GM18868 (cell line): Measurements from ENCODE around the gene RIPPLY3.
"Not testable (repeated sequence)": the region's sequence is repeated elsewhere in the genome, so short reads cannot be mapped to it uniquely, and the experiment has no call there.

Experiments
- ATAC-seq: cut with Tn5 transposase; IDR thresholded peaks from one replicate; pipeline ENCODE4 v1.9.1; 2021; ENCODE audit warnings: mild to moderate bottlenecking, moderate library complexity; ENCODE audit not compliant: unreplicated experiment

Gene RIPPLY3

DNA sequence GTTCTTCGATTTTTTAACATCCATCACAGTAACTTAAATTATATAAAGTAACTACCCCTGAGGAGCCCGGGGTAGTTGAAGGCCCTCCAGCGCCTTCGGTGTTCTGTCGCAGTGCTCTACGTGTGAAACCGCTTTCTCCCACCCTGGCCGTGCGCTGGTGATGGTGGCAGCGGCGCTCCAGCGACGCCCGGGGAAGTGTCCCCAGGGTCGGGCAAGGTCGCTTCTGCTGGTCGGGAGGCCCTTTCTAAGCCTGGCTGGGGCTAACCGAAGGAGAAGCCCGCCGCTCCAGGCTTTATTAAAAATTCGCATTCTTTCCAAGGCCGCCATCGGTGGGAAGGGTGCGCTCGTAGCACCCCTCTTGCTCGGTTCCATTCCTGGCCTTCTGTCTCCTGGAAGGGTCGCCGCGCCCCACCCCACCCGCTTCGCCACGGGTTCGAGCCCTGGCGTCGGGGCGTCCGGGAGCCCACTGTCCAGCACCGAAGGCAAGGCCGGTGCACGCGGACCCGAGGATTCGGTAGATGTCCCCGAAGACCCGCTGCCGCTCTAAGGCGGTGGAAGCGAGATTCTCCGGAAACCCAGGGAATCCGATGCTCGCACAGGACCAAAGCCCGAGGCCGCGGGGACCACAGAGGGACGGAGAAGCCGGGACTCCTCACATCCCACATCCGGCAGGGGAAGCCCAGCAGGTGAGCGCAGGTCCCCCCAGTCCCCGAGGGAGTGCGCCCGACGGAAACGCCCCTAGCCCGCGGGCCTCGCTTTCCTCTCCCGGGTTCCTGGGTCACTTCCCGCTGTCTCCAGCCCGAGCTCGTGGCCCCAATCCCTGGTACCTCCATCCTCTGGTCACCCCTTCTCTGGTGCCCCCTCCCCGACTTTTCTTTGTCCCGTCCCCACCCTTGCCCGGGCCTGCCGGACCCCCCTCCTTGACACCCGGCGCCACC, 685 bp upstream of the RIPPLY3 start:
- no peak for ATAC-seq

DNA sequence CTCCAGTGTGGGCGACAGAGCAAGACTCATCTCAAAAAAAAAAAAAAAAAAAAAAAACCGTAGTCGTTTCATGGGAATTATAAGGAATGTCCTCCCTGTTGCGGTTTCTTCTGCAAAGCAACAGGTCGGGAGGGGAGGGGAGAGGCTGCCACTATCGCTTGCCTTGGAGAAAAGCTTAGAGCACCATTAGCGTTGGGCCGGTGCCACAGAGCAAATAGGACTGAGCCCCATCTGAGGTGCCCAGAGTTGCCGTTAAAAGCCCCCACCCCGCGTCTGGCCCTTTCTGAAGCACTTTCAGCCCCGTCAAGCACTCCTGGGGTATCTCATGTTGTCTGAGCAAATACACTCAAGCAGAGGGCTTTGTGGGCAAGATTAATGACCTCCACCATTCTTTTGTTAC, 2.2 kb downstream of the RIPPLY3 start:
- no peak for ATAC-seq

DNA sequence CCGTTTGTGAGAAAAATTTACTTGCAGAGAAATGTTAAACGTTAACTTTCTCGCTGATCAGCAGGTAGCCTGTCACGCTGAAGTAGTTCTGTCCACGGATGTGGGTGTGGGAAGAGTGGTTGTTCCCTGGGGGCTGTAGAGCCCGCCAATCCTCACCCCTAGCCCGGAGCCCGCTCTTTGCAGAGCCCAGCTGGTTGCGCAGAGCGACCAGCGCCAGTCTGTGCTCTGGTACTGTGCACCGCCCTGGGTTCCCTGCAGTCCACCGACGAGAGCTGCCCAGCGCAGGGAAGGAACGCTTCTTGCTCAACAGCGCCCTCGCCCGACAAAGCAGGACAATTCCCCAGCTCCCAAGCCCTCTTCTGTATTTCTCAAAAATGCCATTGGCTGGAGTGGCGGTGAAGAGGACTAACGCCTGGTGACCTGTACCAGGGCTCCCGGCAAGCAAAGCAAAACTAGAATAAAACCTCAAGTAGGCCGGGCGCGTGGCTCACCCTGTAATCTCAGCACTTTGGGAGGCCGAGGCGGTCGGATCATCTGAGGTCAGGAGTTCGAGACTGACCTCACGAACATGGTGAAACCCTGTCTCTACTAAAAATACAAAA, 3.3 kb downstream of the RIPPLY3 start:
- peak; percentile 77 for ATAC-seq

DNA sequence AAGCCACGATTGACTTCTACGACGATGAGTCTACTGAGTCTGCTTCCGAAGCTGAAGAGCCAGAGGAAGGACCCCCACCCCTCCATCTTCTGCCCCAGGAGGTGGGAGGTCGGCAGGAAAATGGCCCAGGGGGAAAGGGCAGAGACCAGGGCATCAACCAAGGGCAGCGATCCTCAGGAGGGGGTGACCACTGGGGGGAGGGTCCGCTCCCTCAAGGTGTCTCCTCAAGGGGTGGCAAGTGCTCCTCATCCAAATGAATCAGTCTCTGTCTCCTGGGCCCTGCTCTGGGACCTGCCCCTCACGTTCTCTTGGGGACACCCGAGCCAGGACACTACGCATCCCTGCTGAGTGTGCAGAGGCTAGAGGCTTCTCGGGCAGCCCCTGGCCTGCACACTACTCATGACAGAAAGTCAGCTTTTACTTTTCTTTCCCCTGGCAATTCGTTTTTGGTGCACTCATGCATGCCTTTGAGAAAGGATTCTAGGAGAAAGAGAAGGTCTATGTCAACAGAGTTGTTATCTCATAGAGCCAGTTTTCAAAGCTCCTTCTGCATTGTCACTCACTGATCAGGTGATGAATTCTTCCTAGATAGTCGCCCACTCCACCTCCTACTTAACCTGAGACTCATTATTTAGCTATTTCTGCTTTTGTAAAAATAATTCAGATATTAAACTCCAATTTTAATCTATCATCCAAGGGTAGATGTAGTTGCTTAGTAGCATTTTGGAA, 11.6 kb downstream of the RIPPLY3 start:
- no peak for ATAC-seq

DNA sequence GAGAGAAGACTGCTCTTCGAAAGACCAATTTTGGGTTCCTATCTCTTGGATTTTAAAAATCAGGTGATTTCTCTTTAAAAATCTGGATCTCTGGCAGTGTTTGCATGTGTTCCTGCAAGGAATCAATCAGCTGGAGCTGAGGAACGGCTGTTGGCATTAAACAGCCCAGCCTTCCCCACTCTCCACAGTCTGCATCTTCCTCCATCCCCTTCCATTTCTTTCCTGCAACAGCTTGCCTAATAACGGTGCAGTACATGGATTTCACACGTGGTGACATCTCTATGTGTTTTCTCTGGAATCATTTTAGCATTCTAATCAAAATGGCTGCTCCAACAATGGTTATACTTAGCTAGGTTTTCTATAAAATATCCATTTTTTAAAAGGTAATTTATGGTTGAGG, 20.0 kb downstream of the RIPPLY3 start:
- ATAC-seq, result no peak

DNA sequence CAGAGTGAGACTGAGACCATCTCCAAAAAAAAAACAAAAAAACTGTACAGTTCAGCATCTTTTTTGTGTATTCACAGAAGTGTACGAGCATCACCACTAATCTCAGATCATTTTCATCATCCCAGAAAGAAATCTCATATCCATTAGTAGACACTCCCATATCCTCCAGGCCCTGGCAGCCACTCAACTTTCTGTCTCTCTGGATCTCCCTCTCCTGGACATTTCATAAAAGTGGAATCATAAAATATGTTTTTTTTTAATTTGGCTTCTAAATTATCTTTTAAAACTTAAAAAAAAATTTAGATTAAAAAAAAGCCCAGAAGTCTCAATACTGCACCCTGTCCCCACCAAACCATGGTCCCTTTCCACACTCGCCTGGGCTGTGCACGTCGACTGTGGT, 22.1 kb downstream of the RIPPLY3 start:
- ATAC-seq, result no peak

DNA sequence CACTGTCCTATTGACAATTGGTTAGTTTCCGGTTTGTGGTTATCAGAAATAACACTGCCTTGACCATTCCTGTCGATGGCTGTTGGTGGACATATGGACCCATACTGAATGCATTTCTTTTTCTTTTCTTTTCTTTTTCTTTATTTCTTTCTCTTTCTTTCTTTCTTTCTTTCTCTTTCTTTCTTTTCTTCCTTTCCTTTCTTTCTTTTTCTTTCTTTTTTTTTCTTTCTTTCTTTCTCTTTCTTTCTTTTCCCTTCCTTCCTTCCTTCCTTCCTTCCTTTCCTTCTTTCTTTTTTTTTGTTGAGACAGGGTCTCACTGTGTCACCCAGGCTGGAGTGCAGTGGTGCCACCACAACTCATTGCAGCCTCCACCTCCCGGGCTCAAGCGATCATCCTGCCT, 24.4 kb downstream of the RIPPLY3 start:
- no peak for ATAC-seq

DNA sequence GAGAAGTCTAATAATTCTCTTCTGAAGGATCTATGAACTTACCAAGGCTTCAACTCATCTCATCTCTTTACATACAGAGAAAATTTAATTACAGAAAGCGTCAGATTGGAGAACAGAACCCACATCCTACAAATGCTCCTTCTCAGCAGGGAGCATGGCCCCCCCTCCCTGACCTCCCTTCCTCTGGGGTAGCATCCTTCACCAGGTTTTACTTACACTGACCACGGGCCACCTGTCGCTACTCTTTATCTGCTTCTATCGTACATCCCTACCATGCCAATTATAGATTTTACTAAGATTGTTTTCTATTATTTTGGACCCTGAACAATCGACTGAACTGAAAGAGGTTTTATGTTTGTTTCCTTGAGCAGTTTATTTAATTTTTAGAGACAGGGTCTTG, 25.8 kb downstream of the RIPPLY3 start:
- no peak for ATAC-seq

DNA sequence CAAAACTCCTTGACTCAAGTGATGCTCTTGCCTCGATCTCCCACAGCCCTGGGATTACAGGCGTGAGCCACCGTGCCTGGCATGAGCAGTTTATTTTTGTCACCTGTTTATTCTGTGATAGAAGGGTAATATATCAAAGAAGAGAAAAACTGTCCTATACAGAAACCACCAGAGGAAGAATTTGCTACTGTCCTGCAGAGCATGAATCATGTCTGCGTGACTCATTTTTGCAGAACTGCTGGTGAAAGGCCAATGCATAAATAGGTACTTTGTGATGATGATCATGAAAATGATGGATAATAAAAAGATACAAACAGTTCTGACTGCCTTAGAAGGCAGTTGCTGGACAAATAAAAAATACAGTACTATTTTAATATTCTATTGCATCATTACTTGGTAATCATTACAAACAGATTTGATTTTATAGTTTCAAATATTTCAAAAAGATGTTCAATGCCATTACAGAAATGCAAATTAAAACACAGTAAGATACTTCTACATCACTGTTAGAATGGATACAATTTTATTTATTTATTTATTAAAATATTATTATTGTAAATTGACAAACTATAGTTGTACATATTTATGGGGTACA, 26.5 kb downstream of the RIPPLY3 start:
- ATAC-seq, result no peak

DNA sequence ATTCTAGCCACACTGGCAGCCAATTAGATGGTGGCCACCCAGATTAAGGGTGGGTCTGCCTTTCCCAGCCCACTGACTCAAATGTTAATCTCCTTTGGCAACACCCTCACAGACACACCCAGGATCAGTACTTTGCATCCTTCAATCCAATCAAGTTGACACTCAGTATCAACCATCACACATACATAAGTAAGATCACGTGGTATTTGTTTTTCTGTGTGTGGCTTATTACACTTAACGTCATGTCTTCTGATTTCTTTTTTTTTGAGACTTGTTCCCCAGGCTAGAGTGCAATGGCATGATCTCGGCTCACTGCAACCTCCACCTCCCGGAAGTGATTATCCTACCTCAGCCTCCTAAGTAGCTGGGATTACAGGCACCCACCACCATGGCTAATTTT, 27.9 kb downstream of the RIPPLY3 start:
- ATAC-seq, result not testable (repeated sequence)

DNA sequence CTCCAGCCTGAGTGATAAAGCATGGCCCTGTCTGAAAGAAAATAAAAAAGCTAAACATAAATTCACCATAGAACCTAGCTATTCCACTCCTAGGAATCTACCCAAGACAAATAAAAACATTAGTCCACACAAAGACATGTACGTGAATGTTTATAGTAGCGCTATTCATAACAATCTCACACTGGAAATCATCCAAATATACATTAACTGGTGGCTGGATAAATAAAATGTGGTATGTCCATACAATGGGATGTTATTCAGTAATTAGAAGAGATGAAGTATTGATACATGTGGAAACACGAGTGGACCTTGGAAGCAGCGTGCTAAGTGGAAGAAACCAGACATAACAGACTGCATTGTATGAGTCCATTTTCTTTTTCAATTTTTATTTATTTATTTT, 29.7 kb downstream of the RIPPLY3 start:
- no peak for ATAC-seq

DNA sequence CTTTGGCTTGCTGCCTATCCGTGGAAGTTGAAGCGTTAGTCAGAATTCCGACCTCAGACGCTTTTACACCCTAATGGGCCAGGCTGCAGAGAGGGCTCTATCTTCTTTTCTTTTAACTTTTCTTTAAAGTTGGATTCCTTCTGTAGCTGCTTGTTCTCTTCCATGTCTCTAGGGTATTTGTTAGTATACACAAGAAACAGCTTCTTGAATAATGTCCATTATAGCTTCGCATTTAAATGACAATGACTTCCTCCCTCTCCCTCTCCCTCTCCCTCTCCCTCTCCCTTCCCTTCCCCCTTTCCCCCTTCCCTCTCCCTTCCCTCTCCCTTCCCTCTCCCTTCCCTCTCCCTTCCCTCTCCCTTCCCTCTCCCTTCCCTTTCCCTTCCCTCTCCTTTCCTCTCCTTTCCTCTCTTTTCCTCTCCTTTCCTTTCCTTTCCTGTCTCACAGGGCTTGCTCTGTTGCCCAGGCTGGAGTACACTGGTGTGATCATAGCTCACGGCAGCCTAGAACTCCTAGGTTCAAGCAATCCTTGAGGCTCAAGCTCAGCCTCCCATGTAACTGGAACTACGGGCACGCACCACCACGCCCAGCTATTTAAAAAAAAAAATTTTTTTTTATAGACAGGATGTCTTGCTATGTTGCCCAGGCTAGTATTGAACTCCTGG, 33.0 kb downstream of the RIPPLY3 start:
- ATAC-seq, result no peak

DNA sequence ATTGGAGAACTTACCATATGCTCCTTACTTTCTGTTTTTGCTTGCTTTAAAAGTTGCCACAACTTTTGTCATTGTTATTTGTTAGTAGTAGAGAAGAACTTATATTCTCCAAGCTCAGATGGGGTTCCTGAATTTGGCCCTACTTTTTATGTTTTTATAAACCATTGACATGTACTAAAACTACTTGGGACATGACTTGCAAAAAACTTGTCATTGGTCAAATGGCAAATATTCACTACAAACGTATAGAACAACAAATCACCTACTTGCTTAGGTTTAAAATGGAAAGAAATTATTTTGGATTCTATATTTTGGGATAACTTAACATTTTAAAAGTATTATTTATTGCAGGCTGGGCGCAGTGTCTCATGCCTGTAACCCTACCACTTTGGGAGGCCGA, 33.7 kb downstream of the RIPPLY3 start:
- no peak for ATAC-seq

DNA sequence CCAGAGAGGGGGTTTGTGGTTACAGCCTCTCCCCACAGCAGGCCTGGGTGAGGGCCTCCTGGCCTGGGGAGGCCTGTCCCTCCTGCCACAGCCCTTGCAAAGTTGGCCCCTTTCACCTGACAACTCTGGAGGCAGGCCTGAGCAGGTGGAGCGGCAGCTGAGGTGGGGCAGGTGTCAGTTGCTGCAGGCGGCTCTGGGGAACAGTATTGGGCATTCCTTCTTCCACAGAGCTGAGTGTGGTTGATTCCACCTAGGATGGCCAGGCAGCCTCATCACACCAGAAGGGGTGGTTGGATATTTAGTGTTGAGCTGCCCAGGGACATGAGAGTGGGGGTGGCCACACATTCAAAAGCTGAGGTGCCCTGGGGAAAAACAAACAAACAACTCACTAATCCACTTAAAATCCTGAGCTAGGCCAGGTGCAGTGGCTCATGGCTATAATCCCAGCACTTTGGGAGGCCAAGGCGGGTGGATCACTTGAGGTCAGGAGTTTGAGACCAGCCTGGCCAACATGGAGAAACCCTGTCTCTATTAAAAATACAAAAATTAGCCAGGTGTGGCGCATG, 35.3 kb downstream of the RIPPLY3 start:
- ATAC-seq, result no peak

DNA sequence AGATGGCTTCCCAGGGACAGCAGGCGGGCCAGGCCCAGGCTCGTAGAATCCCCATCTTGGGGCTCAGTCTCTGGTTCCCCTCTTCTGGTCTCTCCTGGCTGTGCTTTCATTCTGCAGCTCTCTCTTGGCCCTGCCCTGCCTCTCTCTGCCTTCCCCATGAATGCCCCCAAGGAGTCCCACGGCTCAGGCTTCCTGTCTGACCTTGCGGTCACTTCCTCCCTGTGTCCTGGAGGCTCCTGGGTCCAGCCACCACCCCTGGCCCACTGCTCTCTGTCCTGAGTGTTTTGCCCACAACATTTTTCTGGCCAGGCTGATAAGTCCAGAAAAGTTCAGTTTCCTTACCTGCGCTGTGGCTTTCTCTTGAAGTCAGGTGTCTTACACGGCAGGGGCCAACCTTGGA, 37.3 kb downstream of the RIPPLY3 start:
- no peak for ATAC-seq

DNA sequence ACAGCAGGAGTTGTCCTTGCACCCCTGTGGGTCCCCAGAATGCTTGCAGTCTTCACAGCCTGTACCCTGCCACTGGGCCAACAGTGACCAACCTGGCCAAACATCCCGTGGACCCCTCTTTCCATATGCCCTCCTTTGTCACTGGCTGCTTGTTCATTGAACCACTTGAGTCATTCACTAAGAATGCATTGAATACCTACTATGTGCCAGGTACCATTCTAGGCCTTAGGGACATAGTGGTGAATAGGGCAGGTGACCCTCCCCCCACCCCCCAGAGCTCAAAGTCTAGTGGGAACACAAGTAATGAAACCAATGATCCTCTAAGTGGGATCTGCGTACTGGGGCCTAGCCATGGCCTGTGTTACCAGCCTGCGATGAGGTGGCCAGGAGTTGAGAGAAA, 38.1 kb downstream of the RIPPLY3 start:
- ATAC-seq, result no peak

DNA sequence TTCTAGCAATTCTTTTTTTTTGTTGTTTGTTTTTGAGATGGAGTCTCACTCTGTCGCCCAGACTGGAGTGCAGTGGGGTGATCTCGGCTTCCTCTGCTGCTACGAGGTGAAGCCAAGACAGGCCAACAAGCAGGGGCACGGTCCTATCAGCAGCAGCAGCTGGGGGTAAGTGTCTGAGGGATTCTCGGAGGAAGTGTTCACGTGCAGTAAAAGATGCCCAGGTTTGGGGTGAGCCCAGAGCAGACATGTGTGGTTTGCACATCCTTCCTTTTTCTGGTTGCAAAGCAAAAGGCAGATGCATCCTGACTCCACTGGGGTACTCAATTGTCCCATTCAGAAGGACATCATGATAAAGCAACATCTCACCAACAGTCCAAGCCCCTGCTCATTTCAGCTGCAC, 38.6 kb downstream of the RIPPLY3 start:
- no peak for ATAC-seq

DNA sequence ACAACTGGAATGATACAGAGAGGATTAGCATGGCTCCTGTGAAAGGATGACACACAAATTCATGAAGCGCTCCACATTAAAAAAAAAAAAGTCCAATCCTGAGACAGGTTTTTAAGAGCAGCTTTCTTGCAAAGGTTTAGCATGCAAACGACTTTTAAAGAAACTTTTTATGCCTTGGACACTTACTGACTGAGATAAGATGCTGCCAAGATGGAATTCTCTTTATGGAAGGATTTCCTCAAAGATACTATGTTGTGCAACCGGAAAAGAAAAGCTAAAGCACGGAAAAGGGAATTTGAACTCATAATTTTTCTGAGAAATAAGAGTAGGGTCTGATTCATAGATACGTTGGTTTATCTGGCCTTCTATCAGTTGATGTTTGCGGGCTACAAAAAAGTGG, 39.1 kb downstream of the RIPPLY3 start:
- no peak for ATAC-seq

DNA sequence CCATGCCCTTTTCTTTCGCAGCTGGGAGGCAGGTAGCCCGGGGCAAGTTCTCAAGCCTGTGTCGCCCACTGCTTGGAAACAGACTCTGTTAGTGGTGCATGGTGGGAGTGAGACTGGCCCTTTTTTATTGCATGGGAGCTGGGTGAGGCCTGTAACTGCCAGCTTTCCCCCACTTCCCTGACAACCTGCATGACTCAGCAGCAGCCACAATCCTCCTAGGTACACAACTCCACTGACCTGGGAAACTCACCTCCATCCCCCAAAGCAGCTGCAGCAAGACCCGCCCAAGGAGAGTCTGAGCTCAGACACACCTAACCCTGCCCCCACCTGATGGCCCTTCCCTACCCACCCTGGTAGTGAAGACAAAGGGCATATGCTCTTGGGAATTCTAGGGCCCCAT, 40.6 kb downstream of the RIPPLY3 start:
- no peak for ATAC-seq

DNA sequence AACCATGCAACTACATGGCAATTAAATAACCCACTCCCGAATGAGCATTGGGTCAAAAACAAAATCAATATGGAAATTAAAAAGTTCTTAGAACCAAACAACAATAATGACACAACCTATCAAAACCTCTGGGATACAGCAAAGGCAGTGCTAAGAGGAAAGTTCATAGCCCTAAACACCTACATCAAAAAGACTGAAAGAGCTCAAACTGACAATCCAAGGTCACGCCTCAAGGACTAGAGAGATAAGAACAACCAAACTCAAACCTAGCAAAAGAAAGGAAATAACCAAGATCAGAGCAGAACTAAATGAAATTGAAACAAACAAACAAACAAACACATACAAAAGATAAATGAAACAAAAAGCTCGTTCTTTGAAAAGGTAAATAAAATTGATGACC, 43.2 kb downstream of the RIPPLY3 start:
- ATAC-seq, result not testable (repeated sequence)
